NCI-H774 (cell line): Measurements from ENCODE around the gene EIF3D.

ENCODE experiments used
- DNase-seq: peaks from one replicate; lab custom pipeline; 2025; lab: John Stamatoyannopoulos, UW

EIF3D gene

DNA sequence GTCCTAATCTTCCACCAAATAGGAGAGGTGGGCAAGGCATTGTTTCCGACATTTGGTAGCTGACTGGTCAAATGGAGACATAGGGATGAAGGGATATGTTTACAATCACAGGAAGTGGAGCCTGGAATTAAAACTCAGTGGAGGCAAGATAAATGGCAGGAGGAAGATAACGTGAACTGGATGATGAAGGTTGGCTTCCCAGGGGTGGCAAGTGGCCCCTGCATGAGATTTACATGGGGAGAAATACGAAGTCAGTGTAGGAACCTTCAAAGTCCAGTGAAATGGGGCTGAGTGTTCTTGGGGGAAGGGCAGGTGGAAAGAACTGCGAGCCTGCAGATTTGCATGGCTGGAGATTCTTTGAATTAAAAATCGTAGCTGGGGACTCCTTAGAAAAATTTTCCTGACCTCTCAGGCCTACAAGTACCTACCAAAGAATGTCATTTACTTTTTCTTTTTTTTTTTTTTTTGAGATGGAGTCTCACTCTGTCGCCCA lies 21.4 kb downstream of the EIF3D start:
- no peak for DNase-seq

DNA sequence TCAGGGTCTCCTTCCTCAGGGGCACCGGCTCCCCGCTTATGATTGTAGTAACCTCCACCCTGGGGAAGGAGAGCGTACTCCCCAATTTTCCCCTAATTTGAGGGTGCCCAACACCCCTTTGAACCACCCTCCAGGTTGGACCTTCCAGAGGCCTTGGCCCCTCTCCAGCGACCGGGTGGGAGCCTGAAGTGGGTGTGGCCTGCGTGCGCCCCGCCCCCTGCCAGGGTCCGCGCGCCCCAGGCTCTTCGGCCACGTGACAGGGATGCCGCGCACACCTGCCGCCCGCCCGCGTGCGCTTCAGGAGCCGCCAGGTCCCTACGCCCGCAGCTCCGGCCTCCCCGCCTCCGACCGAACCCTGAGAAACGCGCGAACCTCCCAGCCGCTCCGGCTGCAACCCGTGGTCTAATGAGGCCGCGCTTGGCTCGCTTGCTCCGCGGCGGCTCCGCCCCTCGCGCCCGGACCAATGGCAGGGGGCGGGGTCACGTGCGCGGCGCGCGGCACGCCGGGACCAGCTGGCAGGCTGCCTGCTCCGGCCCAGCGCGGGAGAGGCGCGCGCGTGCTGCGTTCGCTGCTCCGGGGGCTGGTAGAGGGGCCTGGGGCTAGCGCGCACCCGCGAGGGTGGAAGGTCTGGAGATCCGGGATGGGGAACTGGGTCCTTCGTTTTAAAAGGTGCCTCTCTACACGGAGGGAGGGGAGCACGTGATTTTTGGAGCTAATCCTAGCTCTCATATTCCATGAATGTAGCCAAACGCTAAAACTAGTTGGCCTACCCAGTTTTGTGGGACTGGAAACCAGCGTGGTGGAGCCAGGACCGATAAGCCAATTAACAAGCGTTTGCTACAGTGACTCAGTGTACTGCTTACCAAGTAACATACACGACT lies 22.1 kb downstream of the EIF3D start, which contains the start of gene FOXRED2:
TSS of gene FOXRED2 (minus strand) at position 404 of the 881 bp plus-strand sequence. CDS start 618 bp downstream, outside the sequence.
- peak; percentile 70 for DNase-seq

DNA sequence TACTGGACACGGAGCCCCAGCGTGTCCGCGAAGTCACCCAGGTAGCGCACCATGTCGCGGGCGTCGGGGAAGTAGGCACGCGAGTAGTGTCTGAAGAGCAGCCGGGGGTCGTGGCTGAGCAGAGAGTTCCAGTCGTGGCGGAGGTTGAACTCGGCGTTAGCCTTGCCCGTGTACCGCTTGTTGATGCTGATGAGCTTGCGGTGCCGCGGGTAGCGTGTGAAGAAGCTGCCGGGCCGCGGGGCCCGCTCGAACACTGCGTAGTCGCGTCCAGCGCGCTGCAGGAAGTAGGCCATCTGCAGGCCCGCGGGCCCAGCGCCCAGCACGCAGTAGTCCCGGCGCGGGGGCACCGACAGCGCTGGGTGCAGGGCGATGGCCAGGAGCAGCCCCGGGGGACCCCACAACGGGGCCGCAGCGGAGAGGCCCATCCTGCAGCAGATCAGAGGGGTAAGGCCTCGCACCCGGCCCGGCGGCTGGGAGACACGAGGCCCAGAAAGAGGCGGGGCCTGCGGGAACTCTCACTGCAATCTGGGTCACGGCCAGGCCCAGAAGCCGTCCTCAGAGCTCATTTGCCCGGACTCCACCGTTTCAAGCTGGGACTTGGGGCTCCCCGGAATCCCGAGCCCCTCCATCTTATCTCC lies 22.8 kb downstream of the EIF3D start:
- DNase-seq = no peak

DNA sequence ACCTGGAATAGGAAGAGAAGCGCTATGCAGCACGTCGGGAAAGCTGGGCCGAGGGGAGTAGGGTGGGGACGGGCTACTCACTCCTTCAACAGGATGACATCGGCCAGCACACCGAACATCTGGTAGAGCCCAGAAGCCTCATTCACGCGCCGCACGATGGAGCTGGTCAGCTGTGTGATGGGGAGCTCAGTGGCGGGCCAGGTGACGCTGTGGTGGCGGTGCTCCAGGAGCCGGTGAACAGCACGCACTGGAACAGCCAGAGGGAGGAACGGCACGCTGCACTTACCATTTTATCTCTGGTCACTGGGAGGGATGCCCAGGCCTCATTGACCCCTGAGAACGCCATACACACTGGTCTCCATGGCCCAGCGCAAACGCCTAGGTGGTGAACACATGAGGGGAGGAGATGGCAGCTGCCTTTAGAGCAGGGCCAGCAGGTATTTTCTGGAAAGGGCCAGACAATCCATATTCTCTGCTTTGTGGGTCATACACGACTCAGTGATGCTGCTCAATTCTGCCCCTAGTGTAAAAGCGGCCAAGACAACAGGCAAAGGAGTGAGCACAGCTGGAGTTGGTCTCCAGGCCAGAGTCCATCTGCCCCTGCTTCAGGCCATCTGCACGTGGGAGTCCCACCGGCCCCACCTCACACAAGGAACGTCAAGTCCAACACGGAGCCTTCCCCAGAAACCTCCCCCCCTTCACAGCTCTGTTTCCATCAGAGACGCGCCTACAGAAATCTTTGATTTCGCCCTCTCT lies 30.9 kb downstream of the EIF3D start:
- DNase-seq = no peak

DNA sequence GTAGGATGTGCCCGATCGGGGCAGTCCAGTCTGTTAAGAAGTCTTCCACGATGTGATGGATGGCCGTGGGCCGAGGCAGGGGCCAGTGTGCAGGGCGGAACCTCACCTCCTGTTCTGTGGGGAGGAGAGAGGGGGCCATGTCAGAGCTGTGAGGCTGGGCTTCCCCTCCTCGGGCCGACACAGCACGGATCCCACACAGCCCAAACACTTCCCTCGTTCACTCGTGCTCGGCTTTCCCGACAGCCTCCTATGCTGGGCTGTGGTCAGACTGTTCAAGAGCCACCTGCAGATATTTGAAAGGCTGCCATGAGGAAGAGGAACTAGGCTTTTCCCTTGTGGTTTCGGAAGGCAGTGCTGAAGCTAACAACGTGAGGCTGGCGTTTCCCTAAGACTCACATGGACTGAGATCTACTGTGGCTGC lies 35.3 kb downstream of the EIF3D start:
- DNase-seq = no peak

DNA sequence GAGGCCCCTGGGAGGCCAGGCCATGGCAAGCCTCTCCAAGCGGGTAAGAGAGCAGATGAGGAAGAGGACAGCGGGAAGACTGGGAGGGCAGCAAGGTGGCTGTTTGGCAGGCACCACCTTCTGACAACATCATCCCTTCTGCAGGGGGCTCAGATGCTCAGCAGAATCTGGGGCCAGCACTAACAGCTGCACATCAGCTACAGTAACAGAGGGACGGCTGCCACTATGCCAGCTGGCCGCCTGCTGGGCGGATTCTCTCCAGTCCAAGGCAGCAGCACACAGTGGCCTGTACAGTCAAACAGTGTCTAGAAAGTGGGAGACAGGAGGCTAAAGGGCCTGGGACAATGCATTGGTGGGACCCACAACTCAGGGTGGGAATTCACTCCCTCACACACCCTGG lies 36.9 kb downstream of the EIF3D start:
- no peak for DNase-seq

DNA sequence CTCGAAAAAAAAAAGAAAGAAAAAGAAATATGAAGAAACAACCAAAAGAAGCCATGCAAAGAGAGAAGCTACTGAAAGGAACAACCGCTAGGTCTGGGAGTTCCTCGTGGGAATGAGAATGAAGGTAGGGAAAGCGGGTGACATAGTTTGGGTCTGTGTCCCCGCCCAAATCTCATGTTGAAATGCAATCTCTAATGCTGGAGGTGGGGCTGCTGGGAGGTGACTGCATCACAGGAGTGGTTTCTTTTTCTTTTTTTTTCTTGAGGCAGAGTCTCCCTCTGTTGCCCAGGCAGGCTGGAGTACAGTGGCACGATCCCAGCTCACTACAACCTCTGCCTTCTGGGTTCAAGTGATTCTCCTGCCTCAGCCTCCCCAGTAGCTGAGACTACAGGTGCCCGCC lies 37.8 kb downstream of the EIF3D start:
- DNase-seq = no peak

DNA sequence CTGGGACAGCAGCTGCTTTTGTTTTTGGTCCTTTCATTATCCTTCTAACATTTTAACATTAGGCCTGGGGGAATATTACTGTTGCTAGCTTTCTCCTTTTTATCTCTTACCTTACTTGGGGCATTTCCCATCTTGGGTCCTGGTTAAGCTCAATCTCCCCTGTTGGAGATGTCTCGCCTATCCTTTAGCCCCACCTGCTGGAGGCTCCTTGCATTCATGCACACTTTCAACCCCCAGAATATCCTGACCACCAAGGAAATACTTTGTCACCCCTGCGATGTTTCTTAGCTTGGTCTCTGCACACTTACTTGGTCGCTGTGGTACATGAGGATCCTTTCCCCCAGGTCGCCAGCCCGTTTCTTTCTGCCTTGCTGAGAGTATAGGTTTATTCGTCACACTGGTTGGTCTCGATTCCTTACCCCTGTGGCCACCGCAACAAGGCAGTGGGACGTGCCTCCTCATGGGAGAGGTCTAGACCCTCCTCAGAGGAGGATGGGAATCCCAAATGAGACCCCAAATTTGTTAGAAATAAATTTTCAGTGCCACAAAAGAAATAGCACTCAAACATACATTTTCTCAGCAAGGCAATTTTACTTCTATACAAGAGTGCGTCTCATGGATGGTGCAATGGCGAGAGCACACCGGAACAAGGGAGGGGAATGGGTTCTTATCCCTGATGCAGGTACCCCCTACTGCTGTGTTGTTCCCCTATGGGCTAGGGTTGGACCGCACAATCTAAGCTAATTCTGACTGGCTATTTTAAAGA lies 42.2 kb downstream of the EIF3D start:
- DNase-seq = no peak

DNA sequence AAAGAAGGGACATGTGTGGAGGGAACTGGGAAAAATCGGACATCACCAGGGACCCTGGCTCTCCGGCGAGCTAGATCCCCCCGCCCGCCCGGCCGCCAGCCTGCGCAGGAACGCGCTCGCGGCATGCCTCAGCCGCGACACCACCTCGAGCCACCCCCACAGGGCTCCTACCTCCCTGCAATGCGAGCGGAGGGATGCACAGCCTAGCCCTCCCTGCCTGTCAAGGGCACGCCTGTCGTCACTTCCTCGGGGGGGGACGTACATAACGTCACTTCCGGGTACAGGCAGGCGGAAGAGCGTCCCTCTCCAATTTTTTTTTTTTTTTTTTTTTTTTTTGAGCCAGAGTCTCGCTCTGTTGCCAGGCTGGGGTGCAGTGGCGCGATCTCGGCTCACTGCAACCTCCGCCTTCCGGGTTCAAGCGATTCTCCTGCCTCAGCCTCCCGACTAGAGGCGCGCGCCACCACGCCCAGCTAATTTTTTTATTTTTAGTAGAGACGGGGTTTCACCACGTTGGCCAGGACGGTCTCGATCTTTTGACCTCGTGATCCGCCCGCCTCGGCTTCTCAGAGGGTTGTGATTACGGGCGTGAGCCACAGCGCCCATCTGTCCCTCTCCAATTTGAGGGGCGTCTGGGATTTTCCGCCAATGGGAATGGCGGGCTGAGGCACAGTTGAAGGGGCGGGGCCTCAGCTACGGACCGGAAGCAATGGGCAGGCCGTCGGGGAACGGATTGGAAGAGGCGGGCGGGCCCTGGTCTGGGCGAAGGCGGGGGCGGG lies 47.4 kb downstream of the EIF3D start, which contains the start of gene TXN2:
TSS of gene TXN2 (minus strand) at position 248 of the 776 bp plus-strand sequence. CDS start 803 bp downstream, outside the sequence.
- DNase-seq = peak; percentile 79

DNA sequence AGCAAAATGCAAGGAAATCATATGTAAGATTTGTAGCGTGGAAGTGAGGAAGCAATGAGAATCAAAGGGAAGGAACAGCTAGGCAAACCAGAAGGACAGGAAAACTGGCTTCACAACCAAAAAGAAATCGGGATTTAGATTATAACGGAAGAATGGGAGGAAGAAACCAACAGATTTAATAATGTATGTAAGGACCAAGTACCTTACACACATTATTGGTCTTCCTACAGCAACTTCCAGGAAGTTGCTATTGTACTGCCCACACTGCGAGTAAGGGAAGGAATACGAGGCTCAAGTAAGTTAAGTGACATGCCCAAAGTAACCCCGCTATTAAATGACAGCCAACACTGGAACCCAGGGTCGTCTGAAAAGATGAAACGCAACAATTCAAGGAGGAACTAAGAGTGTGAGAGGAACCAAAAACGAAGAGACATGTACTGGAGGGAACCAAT lies 48.0 kb downstream of the EIF3D start:
- DNase-seq = no peak

DNA sequence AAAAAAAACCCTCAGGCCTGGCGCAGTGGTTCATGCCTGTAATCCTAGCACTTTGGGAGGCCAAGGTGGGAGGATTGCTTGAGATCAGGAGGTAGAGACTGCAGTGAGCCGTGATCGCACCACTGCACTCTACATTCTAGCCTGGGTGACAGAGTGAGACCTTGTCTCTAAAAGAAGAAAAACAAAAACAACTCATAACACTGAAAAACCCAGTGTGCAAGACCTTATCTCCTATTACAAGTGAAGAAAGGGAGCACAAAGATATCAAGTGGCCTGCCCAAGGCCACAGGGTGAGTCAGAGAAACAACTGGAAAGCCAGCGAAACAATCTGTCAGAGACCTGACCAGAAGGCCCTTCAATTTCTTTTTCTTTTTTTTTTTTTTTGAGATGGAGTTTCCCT lies 50.0 kb downstream of the EIF3D start:
- no peak for DNase-seq

DNA sequence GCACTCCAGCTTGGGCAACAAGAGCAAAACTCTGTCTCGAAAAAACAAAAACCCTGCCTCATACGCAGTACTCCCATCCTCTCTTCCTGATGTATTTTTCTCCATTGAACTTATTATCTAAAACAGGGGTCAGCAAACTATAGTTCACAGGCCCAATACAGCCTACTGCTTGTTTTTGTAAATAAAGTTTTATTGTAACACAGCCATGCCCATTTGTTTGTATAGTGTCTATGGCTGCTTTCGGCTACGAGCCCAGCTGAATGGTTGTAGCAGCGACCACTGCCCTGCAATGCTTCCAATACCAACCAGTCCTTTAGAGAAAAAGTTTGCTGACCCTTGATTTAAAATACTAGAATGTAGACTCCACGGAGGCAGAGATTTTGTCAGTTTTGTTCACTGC lies 53.6 kb downstream of the EIF3D start:
- no peak for DNase-seq

DNA sequence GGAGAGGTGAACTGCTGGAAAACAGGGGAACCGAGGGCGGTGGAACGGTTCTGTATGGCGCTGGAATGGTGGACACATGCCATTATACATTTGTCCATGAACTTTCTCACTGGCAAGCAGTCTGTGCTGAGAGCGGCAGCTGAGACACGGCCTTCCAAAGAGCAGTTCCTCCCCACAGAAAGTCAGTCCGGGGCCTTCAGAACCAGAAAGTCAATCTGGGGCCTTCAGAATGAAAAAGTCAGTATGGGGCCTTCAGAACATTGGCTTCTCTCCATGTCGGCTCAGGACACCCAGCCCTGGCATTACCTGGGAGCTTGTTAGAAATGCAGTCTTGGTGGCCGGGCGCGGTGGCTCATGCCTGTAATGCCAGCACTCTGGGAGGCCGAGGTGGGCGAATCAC lies 56.3 kb downstream of the EIF3D start:
- DNase-seq = no peak

DNA sequence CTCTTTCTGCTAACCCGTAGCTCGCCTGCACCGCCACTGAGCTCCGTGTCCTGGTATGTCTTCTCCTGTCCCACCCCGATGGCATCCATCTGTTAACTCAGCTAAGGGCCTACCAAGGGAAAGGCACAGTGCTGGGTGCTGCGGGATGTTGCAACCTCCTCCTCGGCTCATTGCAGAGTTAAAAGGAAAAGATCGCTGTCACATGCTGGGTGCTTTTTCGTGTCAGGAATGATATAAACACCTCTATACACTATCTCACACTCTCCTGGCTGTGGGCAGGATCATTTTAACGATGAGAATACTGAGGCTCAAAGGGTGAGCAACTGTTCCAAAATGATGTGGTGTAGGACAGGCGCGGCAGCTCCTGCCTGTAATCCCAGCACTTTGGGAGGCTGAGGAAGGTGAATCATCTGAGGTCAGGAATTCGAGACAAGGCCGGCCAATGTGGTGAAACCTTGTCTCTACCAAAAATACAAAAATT lies 57.6 kb downstream of the EIF3D start:
- DNase-seq = no peak

DNA sequence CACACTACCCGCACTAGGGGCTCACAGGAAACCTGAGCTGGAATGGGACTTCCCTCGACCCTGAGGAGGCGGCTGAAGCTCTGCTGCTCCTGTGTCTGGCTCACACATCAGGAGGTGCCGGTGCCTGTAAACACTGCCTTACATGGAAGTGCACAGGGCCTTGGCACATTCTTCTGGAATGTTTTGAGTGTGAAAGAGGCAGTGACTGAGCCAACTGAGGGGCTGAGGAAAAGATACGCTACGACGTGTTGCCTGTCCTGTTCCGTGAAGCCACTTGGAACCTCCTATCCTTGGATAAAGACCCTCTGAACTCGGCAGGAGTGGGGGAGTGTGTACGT lies 58.0 kb downstream of the EIF3D start:
- DNase-seq = no peak

DNA sequence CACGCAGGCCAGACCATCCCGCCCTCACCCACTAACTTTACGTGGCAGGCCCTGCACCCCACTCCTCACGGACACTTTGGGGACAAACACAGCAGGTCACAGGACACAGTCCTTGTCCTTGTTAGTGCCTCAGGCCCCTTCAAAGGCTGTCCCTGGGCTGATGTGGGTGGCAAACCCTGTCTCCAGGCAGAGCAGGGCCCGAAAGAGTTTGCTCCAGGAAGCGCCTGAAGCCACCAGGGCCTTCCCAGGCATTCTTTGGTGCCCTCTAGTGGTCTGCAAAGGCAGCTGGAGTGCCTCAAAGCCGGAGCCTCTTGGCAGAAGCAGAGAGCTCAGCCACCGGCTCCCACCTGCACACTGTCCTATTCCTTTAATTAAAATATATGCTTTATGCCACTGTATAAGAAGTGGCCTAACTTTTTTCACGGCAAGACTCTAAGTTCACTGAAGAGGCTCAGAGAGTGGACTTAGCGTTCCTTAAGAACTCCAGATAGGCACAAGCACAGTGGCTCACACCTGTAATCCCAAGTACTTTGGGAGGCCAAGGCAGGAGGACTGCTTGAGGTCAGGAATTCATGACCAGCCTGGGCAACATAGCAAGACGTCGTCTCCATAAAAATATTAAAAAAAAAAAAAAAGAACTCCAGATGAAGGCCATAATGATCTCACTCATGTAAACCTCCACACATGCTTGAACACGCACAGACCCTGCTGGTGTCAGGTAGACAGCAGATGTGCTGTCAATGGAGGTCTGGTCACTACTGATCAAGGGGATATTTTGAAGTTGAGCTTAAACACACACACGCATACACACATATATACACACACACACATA lies 58.6 kb downstream of the EIF3D start:
- peak; percentile 47 for DNase-seq

DNA sequence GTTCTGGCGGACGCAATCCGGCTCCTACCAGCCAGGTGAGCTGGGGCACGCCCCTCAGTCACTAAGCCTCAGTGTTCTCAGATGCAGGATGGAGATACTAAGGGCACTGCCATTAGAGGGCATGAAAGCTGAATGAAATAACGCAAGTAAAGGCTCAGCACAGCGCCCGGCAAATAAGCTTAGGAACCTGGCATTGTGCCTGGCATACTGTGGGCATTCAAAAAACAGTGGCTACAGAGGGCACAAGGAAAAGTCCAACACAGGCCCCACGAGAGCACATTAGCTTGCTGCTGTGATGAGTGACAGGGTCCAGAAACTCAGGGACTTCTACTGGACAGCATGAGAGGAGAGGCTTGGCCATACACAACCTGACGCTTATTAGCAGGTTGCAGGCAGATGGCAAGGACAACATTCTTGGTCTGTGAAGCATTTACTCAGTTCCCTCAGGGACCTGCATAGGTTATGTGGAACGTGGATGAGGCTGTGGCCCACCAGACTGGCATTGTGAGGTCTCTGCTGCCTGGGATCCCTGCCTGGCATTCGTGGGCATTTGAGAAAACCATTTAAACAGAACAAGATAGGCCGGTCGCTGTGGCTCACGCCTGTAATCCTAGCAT lies 59.8 kb downstream of the EIF3D start:
- no peak for DNase-seq

DNA sequence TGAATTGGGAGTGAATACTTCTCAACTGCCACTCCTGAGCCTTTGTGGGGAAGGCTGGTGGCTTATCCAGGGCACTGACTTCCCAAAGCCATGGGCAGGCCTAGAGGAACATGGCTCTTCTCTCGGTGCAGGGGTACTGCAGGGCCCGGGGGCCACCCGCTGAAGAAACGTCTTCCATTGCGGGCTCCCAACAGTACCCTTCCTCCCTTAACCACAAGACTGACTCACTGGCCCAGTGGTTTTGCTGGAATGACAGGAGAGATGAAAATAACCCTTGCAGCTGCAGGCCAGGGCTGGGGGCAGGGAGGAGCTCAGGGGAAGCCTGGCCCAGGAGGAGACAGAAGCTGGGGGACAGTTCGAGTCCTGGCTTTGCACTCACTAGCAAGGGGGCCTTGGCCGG lies 61.0 kb downstream of the EIF3D start:
- no peak for DNase-seq
